Smooth muscle cell (in vitro differentiated cells): Measurements from ENCODE around the gene AOC3. TPM values are rescaled to one million over a fixed set of nuclear protein-coding genes. Genes with fewer than 3 reads are reported as not detected.

ENCODE experiments used
- DNase-seq: peaks from one replicate; lab custom pipeline; 2025; ENCODE audit not compliant: unreplicated experiment; lab: John Stamatoyannopoulos, UW
- H2AFZ ChIP-seq: fragments of 200-600 bp; sonication (generic); 2 replicates; pipeline ENCODE4 v1.6.0; 2016; ENCODE audit warnings: antibody characterized with exemption, low read depth, mild to moderate bottlenecking
- H3F3A ChIP-seq: fragments of 200-600 bp; sonication (generic); 2 replicates; pipeline ENCODE4 v1.6.0; 2017; ENCODE audit warnings: antibody characterized with exemption, low read depth
- H3K27ac ChIP-seq: fragments of 200-600 bp; sonication (generic); 2 replicates; pipeline ENCODE4 v1.5.1; 2016; ENCODE audit warnings: low read depth, mild to moderate bottlenecking
- H3K27me3 ChIP-seq: fragments of 200-600 bp; sonication (generic); 2 replicates; pipeline ENCODE4 v1.6.1; 2016; ENCODE audit warnings: low read depth, mild to moderate bottlenecking
- H3K36me3 ChIP-seq: fragments of 200-600 bp; sonication (generic); 2 replicates; pipeline ENCODE4 v1.5.1; 2016; ENCODE audit warnings: low read depth
- H3K4me1 ChIP-seq: fragments of 200-600 bp; sonication (generic); 2 replicates; pipeline ENCODE4 v1.5.1; 2016; ENCODE audit warnings: low read depth
- H3K4me2 ChIP-seq: fragments of 200-600 bp; sonication (generic); 2 replicates; pipeline ENCODE4 v1.6.0; 2016; ENCODE audit warnings: mild to moderate bottlenecking
- H3K4me3 ChIP-seq: fragments of 200-600 bp; sonication (generic); 2 replicates; pipeline ENCODE4 v1.5.1; 2016; ENCODE audit warnings: mild to moderate bottlenecking
- H3K79me2 ChIP-seq: fragments of 200-600 bp; sonication (generic); 2 replicates; pipeline ENCODE4 v1.6.0; 2016; ENCODE audit warnings: low read depth, mild to moderate bottlenecking
- H3K9ac ChIP-seq: fragments of 200-600 bp; sonication (generic); 2 replicates; pipeline ENCODE4 v1.6.0; 2016; ENCODE audit warnings: low read depth
- H3K9me3 ChIP-seq: fragments of 200-600 bp; sonication (generic); replicated peaks from 2 replicates; pipeline ENCODE4 v1.5.1; 2016; ENCODE audit warnings: low read depth
- H4K20me1 ChIP-seq: fragments of 200-600 bp; sonication (generic); 2 replicates; pipeline ENCODE4 v1.6.0; 2016; ENCODE audit warnings: low read depth
- WGBS: methylation state at CpG from one replicate; pipeline ENCODE4 v1.1.7; 2016; ENCODE audit warnings: low lambda C conversion rate; 5-methylcytosine and 5-hydroxymethylcytosine counted together
- polyA plus RNA-seq: library from polyadenylated mRNA; unstranded; fragments of >200 nt; fragmentation: Nextera tagmentation; extraction: Ambion mirVana; gene quantifications from 2 replicates; pipeline ENCODE4 v1.2.1, GENCODE V29; 2016
- total RNA-seq: library from RNA; depleted of rRNA; stranded (reverse); fragments of >200 nt; gene quantifications from 2 replicates; pipeline ENCODE4 v1.2.3, GENCODE V29; 2014
- TF ChIP-seq, protein P1 (sequence below): fragments of 200-600 bp; sonication (generic); IDR thresholded peaks from 2 replicates; pipeline ENCODE4 v1.5.1; 2017; ENCODE audit warnings: borderline replicate concordance, mild to moderate bottlenecking, antibody characterized with exemption; ENCODE audit not compliant: insufficient read depth, poor library complexity, severe bottlenecking

The AOC3 gene
- total and polyA plus RNA-seq, 2 experiments from 2014 or later, result 0.65 to 0.90 TPM

GRCh38 chr17:42818379-42818778 is 32.6 kb upstream of the AOC3 start:
- no peaks in the 10 kb centered on the region for H3K9me3 ChIP-seq
- H3K27ac ChIP-seq, result no peak overlapping the region
- peaks cover 6% of the 10 kb centered on the region for H3K4me1 ChIP-seq
- H3K9ac ChIP-seq, result no peak overlapping the region
- H3K27me3 ChIP-seq, result no peaks in the 10 kb centered on the region
- no peaks in the 10 kb centered on the region for H3F3A ChIP-seq
- WGBS, result 96% methylated on average over 5 of the region's 5 CpGs
- TF ChIP-seq, protein P1, sequence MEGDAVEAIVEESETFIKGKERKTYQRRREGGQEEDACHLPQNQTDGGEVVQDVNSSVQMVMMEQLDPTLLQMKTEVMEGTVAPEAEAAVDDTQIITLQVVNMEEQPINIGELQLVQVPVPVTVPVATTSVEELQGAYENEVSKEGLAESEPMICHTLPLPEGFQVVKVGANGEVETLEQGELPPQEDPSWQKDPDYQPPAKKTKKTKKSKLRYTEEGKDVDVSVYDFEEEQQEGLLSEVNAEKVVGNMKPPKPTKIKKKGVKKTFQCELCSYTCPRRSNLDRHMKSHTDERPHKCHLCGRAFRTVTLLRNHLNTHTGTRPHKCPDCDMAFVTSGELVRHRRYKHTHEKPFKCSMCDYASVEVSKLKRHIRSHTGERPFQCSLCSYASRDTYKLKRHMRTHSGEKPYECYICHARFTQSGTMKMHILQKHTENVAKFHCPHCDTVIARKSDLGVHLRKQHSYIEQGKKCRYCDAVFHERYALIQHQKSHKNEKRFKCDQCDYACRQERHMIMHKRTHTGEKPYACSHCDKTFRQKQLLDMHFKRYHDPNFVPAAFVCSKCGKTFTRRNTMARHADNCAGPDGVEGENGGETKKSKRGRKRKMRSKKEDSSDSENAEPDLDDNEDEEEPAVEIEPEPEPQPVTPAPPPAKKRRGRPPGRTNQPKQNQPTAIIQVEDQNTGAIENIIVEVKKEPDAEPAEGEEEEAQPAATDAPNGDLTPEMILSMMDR, result no peak
- no peak for DNase-seq
- H2AFZ ChIP-seq, result no peak overlapping the region
- H3K4me3 ChIP-seq, result no peak overlapping the region
- H3K79me2 ChIP-seq, result peaks cover 9% of the 10 kb centered on the region
- H3K36me3 ChIP-seq, result peaks cover 9% of the 10 kb centered on the region
- no peaks in the 10 kb centered on the region for H4K20me1 ChIP-seq
- H3K4me2 ChIP-seq, result no peak overlapping the region

GRCh38 chr17:42819939-42820535 is 31.0 kb upstream of the AOC3 start:
- Histone ChIP-seq H3K4me2 (no peak overlapping the region), H4K20me1 (no peaks in the 10 kb centered on the region), H3K79me2 (peaks cover 15% of the 10 kb centered on the region), H2AFZ (no peak overlapping the region), H3K9me3 (no peaks in the 10 kb centered on the region), H3K9ac (no peak overlapping the region), H3F3A (no peaks in the 10 kb centered on the region), H3K27me3 (no peaks in the 10 kb centered on the region), H3K4me1 (peaks cover 8% of the 10 kb centered on the region), H3K36me3 (no peaks in the 10 kb centered on the region), H3K27ac (no peak overlapping the region), H3K4me3 (no peak overlapping the region)
- TF ChIP-seq, protein P1, result peak; percentile 70
- 21% methylated on average over 2 of the region's 2 CpGs for WGBS
- no peak for DNase-seq

GRCh38 chr17:42821176-42821575 is 29.8 kb upstream of the AOC3 start:
- no peak overlapping the region for H3K4me3 ChIP-seq
- H3K4me2 ChIP-seq, result no peak overlapping the region
- no peak overlapping the region for H2AFZ ChIP-seq
- TF ChIP-seq, protein P1, result no peak
- DNase-seq, result no peak
- H3F3A ChIP-seq, result no peaks in the 10 kb centered on the region
- H3K9me3 ChIP-seq, result no peaks in the 10 kb centered on the region
- H3K79me2 ChIP-seq, result peaks cover 15% of the 10 kb centered on the region
- 76% methylated on average over 7 of the region's 7 CpGs for WGBS
- H3K27me3 ChIP-seq, result no peaks in the 10 kb centered on the region
- H3K27ac ChIP-seq, result no peak overlapping the region
- H3K9ac ChIP-seq, result no peak overlapping the region
- no peaks in the 10 kb centered on the region for H3K36me3 ChIP-seq
- no peaks in the 10 kb centered on the region for H4K20me1 ChIP-seq
- peaks cover 8% of the 10 kb centered on the region for H3K4me1 ChIP-seq

GRCh38 chr17:42827472-42827871 is 23.5 kb upstream of the AOC3 start:
- Histone ChIP-seq H3F3A (no peaks in the 10 kb centered on the region), H3K4me3 (no peak overlapping the region), H3K27ac (no peak overlapping the region), H3K27me3 (peaks cover 22% of the 10 kb centered on the region), H3K9ac (no peak overlapping the region), H2AFZ (no peak overlapping the region), H3K9me3 (no peaks in the 10 kb centered on the region), H3K4me2 (no peak overlapping the region), H3K79me2 (peaks cover 19% of the 10 kb centered on the region), H4K20me1 (no peaks in the 10 kb centered on the region), H3K4me1 (peaks cover 13% of the 10 kb centered on the region), H3K36me3 (no peaks in the 10 kb centered on the region)
- no peak for DNase-seq
- TF ChIP-seq, protein P1, result no peak
- 86% methylated on average over 1 of the region's 1 CpG for WGBS
